Measurements from ENCODE around the gene SERPINC1.

The SERPINC1 gene

DNA sequence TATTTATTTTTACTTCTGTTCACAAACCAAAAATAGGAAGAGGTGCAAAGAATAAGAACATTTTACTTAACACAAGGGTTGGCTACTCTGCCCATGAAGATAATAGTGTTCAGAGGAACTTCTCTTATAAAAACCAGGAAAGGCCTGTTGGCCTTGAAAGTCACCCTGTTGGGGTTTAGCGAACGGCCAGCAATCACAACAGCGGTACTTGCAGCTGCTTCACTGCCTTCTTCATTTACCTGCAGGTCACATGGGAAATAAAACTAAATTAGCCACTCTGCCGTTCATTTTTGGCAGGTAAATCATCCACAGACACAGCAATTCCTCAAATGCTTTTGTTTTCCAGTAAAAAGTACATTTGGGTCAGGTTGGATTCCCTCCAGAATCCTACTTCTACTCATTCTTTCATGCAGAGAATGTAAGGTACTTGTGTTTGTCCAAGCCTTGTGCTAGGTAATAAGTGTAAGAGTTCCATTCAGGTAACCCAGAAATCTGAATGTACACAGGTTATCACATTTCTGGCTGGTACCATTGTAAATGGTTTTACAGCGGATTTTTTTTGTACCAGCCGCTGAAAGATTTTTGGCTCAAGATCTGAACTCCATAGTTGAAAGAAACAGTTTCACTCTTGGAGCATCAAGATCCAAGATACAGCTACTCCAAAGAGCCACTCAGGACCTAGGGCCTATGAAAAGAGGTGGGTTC is 13.1 kb downstream of the SERPINC1 start:
- TF ChIP-seq, protein P1, sequence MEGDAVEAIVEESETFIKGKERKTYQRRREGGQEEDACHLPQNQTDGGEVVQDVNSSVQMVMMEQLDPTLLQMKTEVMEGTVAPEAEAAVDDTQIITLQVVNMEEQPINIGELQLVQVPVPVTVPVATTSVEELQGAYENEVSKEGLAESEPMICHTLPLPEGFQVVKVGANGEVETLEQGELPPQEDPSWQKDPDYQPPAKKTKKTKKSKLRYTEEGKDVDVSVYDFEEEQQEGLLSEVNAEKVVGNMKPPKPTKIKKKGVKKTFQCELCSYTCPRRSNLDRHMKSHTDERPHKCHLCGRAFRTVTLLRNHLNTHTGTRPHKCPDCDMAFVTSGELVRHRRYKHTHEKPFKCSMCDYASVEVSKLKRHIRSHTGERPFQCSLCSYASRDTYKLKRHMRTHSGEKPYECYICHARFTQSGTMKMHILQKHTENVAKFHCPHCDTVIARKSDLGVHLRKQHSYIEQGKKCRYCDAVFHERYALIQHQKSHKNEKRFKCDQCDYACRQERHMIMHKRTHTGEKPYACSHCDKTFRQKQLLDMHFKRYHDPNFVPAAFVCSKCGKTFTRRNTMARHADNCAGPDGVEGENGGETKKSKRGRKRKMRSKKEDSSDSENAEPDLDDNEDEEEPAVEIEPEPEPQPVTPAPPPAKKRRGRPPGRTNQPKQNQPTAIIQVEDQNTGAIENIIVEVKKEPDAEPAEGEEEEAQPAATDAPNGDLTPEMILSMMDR (IDR thresholded peaks at IDR 0.05) = no peak

DNA sequence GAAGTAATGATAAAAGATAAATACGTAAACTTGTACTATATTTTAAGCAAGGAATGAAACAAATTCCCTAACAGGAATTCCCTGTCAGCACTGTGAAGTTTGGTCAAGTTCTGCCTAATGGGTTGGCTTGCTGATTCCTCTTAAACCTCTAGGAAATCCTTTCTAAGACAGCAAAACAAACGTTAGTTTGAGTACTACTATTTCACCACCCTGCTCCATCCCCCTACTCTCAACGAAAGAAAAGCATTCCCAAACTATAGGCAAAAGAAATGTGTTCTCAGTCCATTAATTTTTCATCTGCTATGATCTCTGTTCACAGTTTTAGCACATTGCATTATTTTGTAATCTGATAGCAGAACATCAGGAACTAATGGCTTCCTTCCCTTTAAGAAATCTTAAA is 16.1 kb downstream of the SERPINC1 start:
- TF ChIP-seq, protein P1 (IDR thresholded peaks at IDR 0.05) = no peak

DNA sequence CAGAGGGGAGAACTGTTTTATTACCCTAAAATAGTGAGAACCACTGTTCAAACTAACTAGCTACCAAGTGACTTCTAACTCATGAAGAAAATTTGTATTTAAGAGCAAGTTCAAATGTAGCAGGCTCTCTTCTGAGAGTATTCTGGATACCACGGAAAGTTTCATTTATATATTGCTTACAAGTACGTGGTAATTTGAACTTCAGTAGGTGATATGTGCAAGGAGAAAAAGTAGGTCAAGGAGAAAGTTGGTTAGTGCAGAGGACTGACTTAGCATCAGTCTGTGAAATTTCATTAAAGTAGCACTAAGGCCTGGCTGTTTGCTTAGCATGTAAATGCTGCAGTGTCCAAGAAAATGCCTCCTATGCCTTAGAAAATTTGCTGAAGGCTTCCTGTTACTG is 16.7 kb downstream of the SERPINC1 start:
- TF ChIP-seq, protein P1 (IDR thresholded peaks at IDR 0.05) = no peak

- TF ChIP-seq, protein P1 (IDR thresholded peaks at IDR 0.05) = no peak
These were observed 22.9 kb downstream of the SERPINC1 start for GRCh38 chr1:173894189-173894588.

DNA sequence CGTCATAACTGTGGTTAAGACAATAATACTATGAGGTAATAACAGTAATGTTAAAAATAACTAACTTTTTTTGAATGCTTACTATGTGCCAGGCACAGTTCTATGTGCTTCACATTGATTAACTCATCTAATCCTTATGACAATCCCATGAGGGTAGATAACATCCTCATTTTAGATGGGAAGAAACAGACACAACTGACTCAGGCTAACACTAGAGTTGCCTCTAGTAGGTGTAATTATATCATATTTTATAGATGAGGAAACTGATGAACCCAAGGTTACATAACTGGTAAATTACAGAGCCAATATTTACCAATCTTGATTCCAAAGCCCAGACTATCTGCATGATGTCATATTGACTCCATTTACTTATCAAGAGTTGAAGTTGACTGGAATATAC is 23.5 kb downstream of the SERPINC1 start:
- TF ChIP-seq, protein P1 (IDR thresholded peaks at IDR 0.05) = no peak

DNA sequence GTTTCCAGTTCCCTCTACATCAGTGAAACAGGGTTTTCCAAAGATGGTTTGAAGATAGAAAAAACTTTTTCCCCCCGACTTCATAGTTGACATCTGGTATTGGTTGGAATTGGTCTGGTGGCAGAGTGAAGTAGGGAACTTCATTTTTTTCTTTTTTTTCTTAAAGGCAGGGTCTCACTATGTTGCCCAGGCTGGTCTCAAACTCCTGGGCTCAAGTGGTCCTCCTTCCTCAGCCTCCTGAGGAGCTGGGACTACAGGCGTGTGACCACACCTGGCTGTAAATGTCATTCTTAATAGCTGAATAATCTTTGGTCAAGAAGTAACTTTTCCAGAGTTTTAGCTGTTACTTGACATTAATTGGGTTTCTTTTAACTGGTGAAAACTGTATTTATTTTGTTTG is 27.2 kb downstream of the SERPINC1 start:
- TF ChIP-seq, protein P1 (IDR thresholded peaks at IDR 0.05) = no peak

DNA sequence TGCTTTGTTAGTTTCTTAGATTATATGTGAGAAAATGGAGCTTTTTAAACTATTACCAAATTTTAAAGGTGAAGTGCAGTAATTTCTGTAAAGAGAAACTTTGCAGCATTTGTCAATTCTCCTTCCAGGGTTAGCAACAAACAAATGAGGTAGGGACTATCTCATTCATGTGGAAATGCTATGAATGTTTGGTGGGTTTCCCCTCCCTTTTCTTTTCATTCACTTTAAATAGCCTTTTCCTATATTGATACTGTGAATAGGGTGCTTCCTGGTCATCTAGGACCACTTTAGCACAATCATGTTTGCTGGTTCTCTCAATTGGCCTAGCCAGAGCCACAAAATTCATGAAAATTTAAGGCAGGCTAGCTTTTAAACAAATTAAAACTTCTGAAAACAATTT is 28.4 kb downstream of the SERPINC1 start:
- TF ChIP-seq, protein P1 (IDR thresholded peaks at IDR 0.05) = no peak

- TF ChIP-seq, protein P1 (IDR thresholded peaks at IDR 0.05) = no peak
These were observed 29.5 kb downstream of the SERPINC1 start for GRCh38 chr1:173887627-173888026.

Data from LNCAP (cell line).